CD14-positive monocyte (primary cell): ENCODE measurements around the gene GSC. TPM values are rescaled to one million over a fixed set of nuclear protein-coding genes. Genes with fewer than 3 reads are reported as not detected.

Experiments used
- DNase-seq, 3 donors: peaks; one replicate each; pipeline ENCODE4 v3.0.0-alpha.2; 2011 to 2022
- H2AFZ ChIP-seq: 2 replicates; pipeline ENCODE4 v1.6.0; 2012; ENCODE audit warnings: mild to moderate bottlenecking, low read depth, low read length, inconsistent platforms; ENCODE audit not compliant: insufficient read depth, poor library complexity, severe bottlenecking
- H3K27ac ChIP-seq, 2 donors: 1 replicate in 1 of 2; 2 replicates in 1 of 2; pipeline ENCODE4 v1.5.1; 2012 to 2013; ENCODE audit warnings: low read length in 2 of 2, control low read depth in 1 of 2, inconsistent platforms in 1 of 2, low read depth in 1 of 2, mild to moderate bottlenecking in 1 of 2
- H3K27me3 ChIP-seq, 2 donors: one replicate each; pipeline versions ENCODE4 v1.6.0 to v1.6.1; 2011 to 2013; ENCODE audit warnings: low read length in 2 of 2; ENCODE audit not compliant: control insufficient read depth in 2 of 2, insufficient read depth in 2 of 2
- H3K36me3 ChIP-seq, 2 donors: replicated peaks in 1 of 2; 1 replicate in 1 of 2; 2 replicates in 1 of 2; pipeline versions ENCODE4 v1.5.1 to v1.6.1; 2012 to 2013; ENCODE audit warnings: low read length in 2 of 2, control low read depth in 1 of 2, inconsistent platforms in 1 of 2, mild to moderate bottlenecking in 1 of 2; ENCODE audit not compliant: insufficient read depth in 2 of 2, control insufficient read depth in 1 of 2
- H3K4me1 ChIP-seq, 2 donors: 1 replicate in 1 of 2; 2 replicates in 1 of 2; pipeline versions ENCODE4 v1.5.1 to v1.6.1; 2012 to 2013; ENCODE audit warnings: low read length in 2 of 2, control low read depth in 1 of 2, inconsistent platforms in 1 of 2, mild to moderate bottlenecking in 1 of 2, moderate library complexity in 1 of 2; ENCODE audit not compliant: insufficient read depth in 2 of 2, control insufficient read depth in 1 of 2
- H3K4me2 ChIP-seq: replicated peaks from 2 replicates; pipeline ENCODE3; 2012; ENCODE audit warnings: low read length, moderate library complexity, mild to moderate bottlenecking; ENCODE audit not compliant: poor library complexity, severe bottlenecking; ENCODE audit errors: extremely low read depth
- H3K4me3 ChIP-seq, 3 experiments: fragments of 200-600 bp in 1 of 3; sonication (generic) in 1 of 3; replicated peaks in 1 of 3; 1 replicate in 2 of 3; 2 replicates in 1 of 3; pipeline ENCODE4 v1.5.1; 2011 to 2013; ENCODE audit warnings: low read length in 3 of 3, mild to moderate bottlenecking in 3 of 3, control low read depth in 2 of 3, low read depth in 2 of 3, inconsistent platforms in 1 of 3, moderate library complexity in 1 of 3
- H3K79me2 ChIP-seq: 2 replicates; pipeline ENCODE4 v1.6.0; 2012; ENCODE audit warnings: mild to moderate bottlenecking, control low read depth, inconsistent platforms, low read length, moderate library complexity; ENCODE audit not compliant: insufficient read depth
- H3K9ac ChIP-seq: 2 replicates; pipeline ENCODE4 v1.6.0; 2017; ENCODE audit warnings: low read length, mild to moderate bottlenecking; ENCODE audit not compliant: insufficient read depth, poor library complexity, severe bottlenecking
- H3K9me3 ChIP-seq, 2 donors: replicated peaks in 1 of 2; 1 replicate in 1 of 2; 2 replicates in 1 of 2; pipeline versions ENCODE4 v1.5.1 to v1.6.1; 2012 to 2013; ENCODE audit warnings: low read length in 2 of 2, control low read depth in 1 of 2; ENCODE audit not compliant: control insufficient read depth in 1 of 2, insufficient read depth in 1 of 2
- H4K20me1 ChIP-seq: 2 replicates; pipeline ENCODE4 v1.6.0; 2012; ENCODE audit warnings: mild to moderate bottlenecking, low read length, control low read depth, moderate library complexity; ENCODE audit not compliant: insufficient read depth
- H3K27ac Mint-ChIP-seq, 7 donors: one replicate each; pipeline ENCODE4 v1.8.0; 2020; ENCODE audit warnings: mild to moderate bottlenecking in 7 of 7, mixed read lengths in 7 of 7, moderate library complexity in 6 of 7, inconsistent platforms in 2 of 7
- H3K27me3 Mint-ChIP-seq, 3 donors: one replicate each; pipeline ENCODE4 v1.8.0; 2021 to 2022; ENCODE audit warnings: low read depth in 3 of 3, mild to moderate bottlenecking in 3 of 3, mixed read lengths in 3 of 3, moderate library complexity in 3 of 3, inconsistent platforms in 1 of 3
- H3K36me3 Mint-ChIP-seq, 2 donors: one replicate each; pipeline ENCODE4 v1.8.0; 2020; ENCODE audit warnings: mixed read lengths in 2 of 2, inconsistent platforms in 1 of 2, mild to moderate bottlenecking in 1 of 2
- H3K4me1 Mint-ChIP-seq: one replicate; pipeline ENCODE4 v1.8.0; 2020; ENCODE audit warnings: mild to moderate bottlenecking, mixed read lengths
- H3K4me3 Mint-ChIP-seq, 2 donors: one replicate each; pipeline ENCODE4 v1.8.0; 2020; ENCODE audit warnings: mild to moderate bottlenecking in 2 of 2, mixed read lengths in 2 of 2, moderate library complexity in 1 of 2
- H3K9me3 Mint-ChIP-seq, 7 donors: one replicate each; pipeline ENCODE4 v1.8.0; 2020 to 2022; ENCODE audit warnings: mixed read lengths in 7 of 7, mild to moderate bottlenecking in 6 of 7, moderate library complexity in 6 of 7, inconsistent platforms in 2 of 7
- CTCF ChIP-seq: fragments of 200-600 bp; IDR thresholded peaks from one replicate; pipeline ENCODE4 v1.8.0; 2022; ENCODE audit warnings: antibody characterized with exemption, mild to moderate bottlenecking
- WGBS: methylation state at CpG from one replicate; pipeline ENCODE4 v1.1.5; 2013; ENCODE audit warnings: missing lambda C conversion rate; ENCODE audit not compliant: insufficient coverage; 5-methylcytosine and 5-hydroxymethylcytosine counted together
- intact Hi-C, 2 donors: fragments of 100-400 bp; cut with micrococcal nuclease; formaldehyde crosslinking; loops; one replicate each; pipeline versions ENCODE4 v1.15.0 to v1.15.1; 2023
- polyA plus RNA-seq, 3 donors: library from polyadenylated mRNA; depleted of rRNA in 1 of 3; unstranded in 2 of 3; stranded (reverse) in 1 of 3; fragments of 300-500 nt in 2 of 3; fragments of >200 nt in 1 of 3; fragmentation: Illumina TruSeq in 2 of 3; gene quantifications; 1 replicate in 2 of 3; 2 replicates in 1 of 3; pipeline ENCODE4 v1.2.3, GENCODE V29; 2012 to 2021

Gene GSC
- polyA plus RNA-seq, 3 donors: not detected

GRCh38 chr14:94768521-94769390 is 1.2 kb downstream of the GSC start:
- Mint-ChIP-seq H3K27ac (peak overlapping the region in 3 of 7 donors; percentile 11 to 64 (median 21)), H3K4me1 (peaks cover 24% of the 10 kb centered on the region), H3K36me3 (peaks cover 3 to 20% of the 10 kb centered on the region in 2 donors), H3K27me3 (peaks cover 92 to 99% (median 95%) of the 10 kb centered on the region in 3 donors), H3K4me3 (peak overlapping the region; percentile 89 to 97), H3K9me3 (peaks cover 2 to 38% (median 28%) of the 10 kb centered on the region in 7 donors)
- Histone ChIP-seq H2AFZ (peak overlapping the region; percentile 86), H3K9ac (peak overlapping the region; percentile 32), H3K27ac (no peak overlapping the region), H3K27me3 (peaks cover 88 to 96% of the 10 kb centered on the region in 2 donors), H3K4me1 (peaks cover 18 to 24% of the 10 kb centered on the region in 2 donors), H3K4me3 (peak overlapping the region; percentile 18 to 75 (median 41)), H3K79me2 (no peaks in the 10 kb centered on the region), H3K9me3 (peaks cover 12 to 58% of the 10 kb centered on the region in 2 donors), H3K4me2 (peak overlapping the region; percentile 83), H4K20me1 (no peaks in the 10 kb centered on the region), H3K36me3 (no peaks in the 10 kb centered on the region)
- TF ChIP-seq CTCF: no peak
- intact Hi-C loops: no loop called here
- under 1% methylated on average over 65 of the region's 82 CpGs for WGBS
- peak; percentile 13 to 33 (median 14) for DNase-seq

GRCh38 chr14:94768141-94768520 is 1.8 kb downstream of the GSC start:
- Histone ChIP-seq H3K27me3 (peaks cover 87 to 93% of the 10 kb centered on the region in 2 donors), H4K20me1 (no peaks in the 10 kb centered on the region), H3K4me3 (peak overlapping the region in 2 of 3 experiments; percentile 41 to 75), H3K4me1 (peaks cover 18 to 24% of the 10 kb centered on the region in 2 donors), H3K9me3 (peaks cover 10 to 51% of the 10 kb centered on the region in 2 donors), H2AFZ (peak overlapping the region; percentile 86), H3K27ac (no peak overlapping the region), H3K4me2 (peak overlapping the region; percentile 83), H3K36me3 (no peaks in the 10 kb centered on the region), H3K9ac (no peak overlapping the region), H3K79me2 (no peaks in the 10 kb centered on the region)
- Mint-ChIP-seq H3K4me3 (peak overlapping the region; percentile 89 to 97), H3K27me3 (peaks cover 90 to 99% (median 95%) of the 10 kb centered on the region in 3 donors), H3K9me3 (peaks cover 2 to 34% (median 28%) of the 10 kb centered on the region in 7 donors), H3K4me1 (peaks cover 24% of the 10 kb centered on the region), H3K27ac (peak overlapping the region in 1 of 7 donors; percentile 21), H3K36me3 (peaks cover 3 to 17% of the 10 kb centered on the region in 2 donors)
- no peak for TF ChIP-seq CTCF
- 2% methylated on average over 23 of the region's 26 CpGs for WGBS
- no peak for DNase-seq
- intact Hi-C loops: no loop called here
